A549 (cell line): Measurements from ENCODE around the gene TMEM161A. TPM values are rescaled to one million over a fixed set of nuclear protein-coding genes. Genes with fewer than 3 reads are reported as not detected.

ENCODE experiments used
- ATAC-seq, 2 experiments: fragments of 200-7000 bp in 1 of 2; fragments of >200 bp in 1 of 2; cut with Nextera tagmentation in 1 of 2; cut with Tn5 transposase in 1 of 2; 3 replicates each; pipeline versions ENCODE4 v1.8.0 to v1.9.1; 2018 to 2020; ENCODE audit warnings: mild to moderate bottlenecking in 1 of 2, moderate library complexity in 1 of 2
- CTCF ChIA-PET: fragments of 300-600 bp; sonication (Branson Sonifier 250); formaldehyde crosslinking; extraction: SDS; loops from one replicate; lab custom pipeline; 2021; ENCODE audit warnings: antibody characterized with exemption, inconsistent platforms; lab: Yijun Ruan, JAX
- POLR2A ChIA-PET: fragments of 350-600 bp; formaldehyde crosslinking; extraction: SDS; loops from one replicate; lab custom pipeline; 2021; ENCODE audit warnings: antibody characterized with exemption, inconsistent platforms; lab: Yijun Ruan, JAX
- DNase-seq, 2 experiments: peaks; one replicate each; pipeline versions ENCODE4 v3.0.0 to v3.0.0-alpha.2; 2011 to 2016; ENCODE audit warnings: low read depth in 1 of 2, low spot score in 1 of 2
- FAIRE-seq: peaks from 2 replicates; lab custom pipeline; 2011; peaks lifted over from hg19 to GRCh38; lab: Jason Lieb, UNC
- H3K27ac ChIP-seq, 2 experiments: fragments of >200 bp; sonication (Bioruptor Twin); formaldehyde crosslinking; 3 replicates each; pipeline ENCODE4 v1.5.1; 2016 to 2017
- H3K4me1 ChIP-seq: fragments of >200 bp; sonication (Bioruptor Twin); formaldehyde crosslinking; 3 replicates; pipeline ENCODE4 v1.6.1; 2016
- H3K4me2 ChIP-seq: fragments of >200 bp; sonication (Bioruptor Twin); formaldehyde crosslinking; 3 replicates; pipeline ENCODE4 v1.6.1; 2016
- H3K4me3 ChIP-seq: fragments of >200 bp; sonication (Bioruptor Twin); formaldehyde crosslinking; 3 replicates; pipeline ENCODE4 v1.5.1; 2016
- H3K9me3 ChIP-seq: fragments of >200 bp; sonication (Bioruptor Twin); formaldehyde crosslinking; 3 replicates; pipeline ENCODE4 v1.6.1; 2016
- ATOH8 ChIP-seq: fragments of 250-450 bp; sonication (Bioruptor Pico); IDR thresholded peaks from 2 replicates; pipeline ENCODE4 v1.5.0; 2020; ENCODE audit warnings: low read depth, mild to moderate bottlenecking, moderate library complexity
- BHLHE40 ChIP-seq: IDR thresholded peaks from 2 replicates; pipeline ENCODE4 v1.6.1; 2012; ENCODE audit warnings: low read depth, low read length, inconsistent platforms
- CBX2 ChIP-seq: fragments of 200-600 bp; sonication (generic); IDR thresholded peaks from 2 replicates; pipeline ENCODE4 v1.6.1; 2016; ENCODE audit warnings: low read depth, mild to moderate bottlenecking, borderline replicate concordance
- CBX8 ChIP-seq: fragments of 200-600 bp; sonication (generic); IDR thresholded peaks from 2 replicates; pipeline ENCODE4 v1.6.1; 2016
- CEBPB ChIP-seq, 2 experiments: fragments of >200 bp in 1 of 2; sonication (Bioruptor Twin) in 1 of 2; formaldehyde crosslinking in 1 of 2; IDR thresholded peaks; 2 replicates each; pipeline ENCODE4 v1.6.1; 2012 to 2016
- CTCF ChIP-seq: fragments of >200 bp; sonication (Bioruptor Twin); formaldehyde crosslinking; IDR thresholded peaks from 3 replicates; pipeline ENCODE4 v1.5.1; 2016
- EP300 ChIP-seq, 2 experiments: fragments of >200 bp; sonication (Bioruptor Twin); formaldehyde crosslinking; IDR thresholded peaks; 2 replicates in 1 of 2; 3 replicates in 1 of 2; pipeline ENCODE4 v1.6.1; 2016 to 2017
- FOSL2 ChIP-seq, 2 experiments: fragments of 450-650 bp in 1 of 2; fragments of >200 bp in 1 of 2; sonication (Bioruptor Twin) in 1 of 2; formaldehyde crosslinking; IDR thresholded peaks; 2 replicates each; pipeline versions ENCODE4 v1.5.0 to v1.6.1; 2016 to 2020; ENCODE audit warnings: mild to moderate bottlenecking in 1 of 2, moderate library complexity in 1 of 2
- FOXS1 ChIP-seq: fragments of 250-450 bp; sonication (Bioruptor Pico); IDR thresholded peaks from 2 replicates; pipeline ENCODE4 v1.5.0; 2020; ENCODE audit warnings: mild to moderate bottlenecking, moderate library complexity
- HOXB5 ChIP-seq: fragments of 250-450 bp; sonication (Bioruptor Pico); IDR thresholded peaks from 2 replicates; pipeline ENCODE4 v1.5.0; 2020; ENCODE audit warnings: mild to moderate bottlenecking, moderate library complexity
- MAFK ChIP-seq: fragments of 450-650 bp; IDR thresholded peaks from 2 replicates; pipeline ENCODE4 v1.6.1; 2014; ENCODE audit not compliant: partially characterized antibody
- NR3C1 ChIP-seq: fragments of >200 bp; sonication (Bioruptor Twin); formaldehyde crosslinking; IDR thresholded peaks from 3 replicates; pipeline ENCODE4 v1.6.1; 2017
- PHF8 ChIP-seq: fragments of 200-600 bp; sonication (generic); IDR thresholded peaks from 2 replicates; pipeline ENCODE4 v1.6.1; 2016; ENCODE audit warnings: low read depth, mild to moderate bottlenecking, antibody characterized with exemption, moderate library complexity, borderline replicate concordance
- POLR2A ChIP-seq: IDR thresholded peaks from 2 replicates; pipeline ENCODE4 v1.6.1; 2012; ENCODE audit warnings: mild to moderate bottlenecking, low read length
- RAD21 ChIP-seq, 2 experiments: fragments of >200 bp in 1 of 2; sonication (Bioruptor Twin) in 1 of 2; formaldehyde crosslinking in 1 of 2; IDR thresholded peaks in 1 of 2; conservative IDR thresholded peaks in 1 of 2; 2 replicates in 1 of 2; 3 replicates in 1 of 2; pipeline ENCODE4 v1.6.1; 2012 to 2018; ENCODE audit warnings: inconsistent platforms in 1 of 2
- RARB ChIP-seq: fragments of 250-450 bp; sonication (Bioruptor Pico); IDR thresholded peaks from 2 replicates; pipeline ENCODE4 v1.8.0; 2021; ENCODE audit warnings: mild to moderate bottlenecking, moderate library complexity
- SMC3 ChIP-seq: fragments of >200 bp; sonication (Bioruptor Twin); formaldehyde crosslinking; IDR thresholded peaks from 3 replicates; pipeline ENCODE4 v1.6.1; 2018; ENCODE audit warnings: inconsistent platforms
- TFCP2L1 ChIP-seq: fragments of 250-450 bp; sonication (Bioruptor Pico); IDR thresholded peaks from 2 replicates; pipeline ENCODE4 v1.5.0; 2021; ENCODE audit warnings: mild to moderate bottlenecking
- TP53 ChIP-seq: fragments of 250-450 bp; sonication (Bioruptor Pico); IDR thresholded peaks from 2 replicates; pipeline ENCODE4 v1.5.0; 2021; ENCODE audit warnings: mild to moderate bottlenecking, moderate library complexity
- ZNF302 ChIP-seq: fragments of 250-450 bp; sonication (Bioruptor Pico); IDR thresholded peaks from 2 replicates; pipeline ENCODE4 v1.9.0; 2021; ENCODE audit warnings: inconsistent platforms, mild to moderate bottlenecking, moderate library complexity
- WGBS: methylation state at CpG from one replicate; pipeline ENCODE4 v1.1.6; 2017; ENCODE audit errors: missing lambda C conversion rate; 5-methylcytosine and 5-hydroxymethylcytosine counted together
- polyA plus RNA-seq, 4 experiments: library from polyadenylated mRNA; depleted of rRNA in 3 of 4; stranded (reverse); fragments of >200 nt; fragmentation: RNase III in 1 of 4; extraction: RNeasy Plus Mini Kit Qiagen cat#74134 plus additional on column Dnase treatment in 1 of 4; gene quantifications; 2 replicates in 3 of 4; 3 replicates in 1 of 4; pipeline ENCODE4 v1.2.3, GENCODE V29; 2011 to 2017
- TF ChIP-seq, protein P1 (sequence below): fragments of 450-650 bp; IDR thresholded peaks from 2 replicates; pipeline ENCODE4 v1.6.1; 2014; ENCODE audit warnings: antibody characterized with exemption
- TF ChIP-seq, protein P2 (sequence below): fragments of 250-450 bp; sonication (Bioruptor Pico); IDR thresholded peaks from 2 replicates; pipeline ENCODE4 v1.5.0; 2021; ENCODE audit warnings: mild to moderate bottlenecking, moderate library complexity, borderline replicate concordance

Gene TMEM161A
- polyA plus RNA-seq, 2 of the 4 experiments (the other 2 are of a cell fraction): 19.3 to 22.1 TPM

GRCh38 chr19:19145281-19145680, 7.0 kb upstream of the TMEM161A start:
- TF ChIP-seq ATOH8 (CRISPR knock-in tag): no peak
- TF ChIP-seq HOXB5 (CRISPR knock-in tag): no peak
- no peak for TF ChIP-seq FOSL2 (IDR thresholded peaks at IDR 0.05)
- no peak for TF ChIP-seq FOSL2 (CRISPR knock-in tag; IDR thresholded peaks at IDR 0.05)
- no peak for TF ChIP-seq RAD21 (conservative IDR thresholded peaks at IDR 0.05 in 1 of 2, IDR thresholded peaks at IDR 0.05 in 1 of 2)
- TF ChIP-seq FOXS1 (CRISPR knock-in tag): no peak
- ATAC-seq (no peak), FAIRE-seq (no peak), DNase-seq (no peak)
- Histone ChIP-seq H3K4me2 (no peak overlapping the region), H3K4me1 (no peaks in the 10 kb centered on the region), H3K9me3 (no peaks in the 10 kb centered on the region), H3K4me3 (no peak overlapping the region), H3K27ac (no peak overlapping the region)
- POLR2A ChIA-PET: no interaction called here
- CTCF ChIA-PET: interaction anchor here (0.5 to 2.8 kb wide), 15 partner anchors 10 to 524 kb away, joined by 3 to 21 read pairs (median 4); no protein-coding TSS in a partner anchor
- WGBS: 82% methylated on average over 16 of the region's 17 CpGs

- no peak for TF ChIP-seq CTCF
- no peak for TF ChIP-seq CBX8
- no peak for TF ChIP-seq PHF8
- no peak for TF ChIP-seq EP300 (IDR thresholded peaks at IDR 0.05)
- TF ChIP-seq RARB (CRISPR knock-in tag): no peak
- TF ChIP-seq MAFK: no peak
- TF ChIP-seq POLR2A: no peak
- no peak for TF ChIP-seq CBX2
- TF ChIP-seq CEBPB (IDR thresholded peaks at IDR 0.05): no peak
- TF ChIP-seq, protein P1, sequence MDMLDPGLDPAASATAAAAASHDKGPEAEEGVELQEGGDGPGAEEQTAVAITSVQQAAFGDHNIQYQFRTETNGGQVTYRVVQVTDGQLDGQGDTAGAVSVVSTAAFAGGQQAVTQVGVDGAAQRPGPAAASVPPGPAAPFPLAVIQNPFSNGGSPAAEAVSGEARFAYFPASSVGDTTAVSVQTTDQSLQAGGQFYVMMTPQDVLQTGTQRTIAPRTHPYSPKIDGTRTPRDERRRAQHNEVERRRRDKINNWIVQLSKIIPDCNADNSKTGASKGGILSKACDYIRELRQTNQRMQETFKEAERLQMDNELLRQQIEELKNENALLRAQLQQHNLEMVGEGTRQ: no peak
- TF ChIP-seq NR3C1: no peak
- TF ChIP-seq TP53 (CRISPR knock-in tag): no peak
- TF ChIP-seq, all 56 proteins: peak for 0
- Histone ChIP-seq H3K4me3 (no peak overlapping the region), H3K4me1 (0 out of 3 replicates have a peak, but pooled peaks cover 3% of the 10 kb centered on the region), H3K4me2 (no peak overlapping the region), H3K9me3 (no peaks in the 10 kb centered on the region), H3K27ac (no peak overlapping the region)
- ATAC-seq (no peak), DNase-seq (no peak), FAIRE-seq (no peak)
- WGBS: 82% methylated on average over 12 of the region's 12 CpGs
- CTCF ChIA-PET: interaction anchor here (0.6 to 3.6 kb wide), 2 partner anchors 33 to 173 kb away, joined by 3 to 9 read pairs; no protein-coding TSS in a partner anchor
- POLR2A ChIA-PET: no interaction called here
Measured at GRCh38 chr19:19142347-19142746, 4.1 kb upstream of the TMEM161A start.

DNA sequence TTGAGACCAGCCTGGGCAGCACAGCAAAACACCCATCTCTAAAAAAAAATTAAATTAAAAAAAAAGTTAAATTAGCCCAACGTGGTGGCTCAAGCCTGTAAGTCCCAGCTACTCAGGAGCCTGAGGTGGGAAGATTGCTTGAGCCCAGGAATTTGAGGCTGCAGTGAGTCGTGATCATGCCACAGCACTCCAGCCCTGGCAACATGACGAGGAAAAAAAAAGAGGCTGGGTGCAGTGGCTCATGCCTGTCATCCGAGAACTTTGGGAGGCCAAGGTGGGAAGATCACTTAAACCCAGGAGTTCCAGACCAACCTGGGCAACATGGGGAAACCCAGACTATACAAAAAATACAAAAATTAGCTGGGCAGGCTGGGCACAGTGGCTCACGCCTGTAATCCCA, 2.2 kb upstream of the TMEM161A start:
- no peaks in the 10 kb centered on the region for H3K9me3 ChIP-seq
- TF ChIP-seq, protein P2, sequence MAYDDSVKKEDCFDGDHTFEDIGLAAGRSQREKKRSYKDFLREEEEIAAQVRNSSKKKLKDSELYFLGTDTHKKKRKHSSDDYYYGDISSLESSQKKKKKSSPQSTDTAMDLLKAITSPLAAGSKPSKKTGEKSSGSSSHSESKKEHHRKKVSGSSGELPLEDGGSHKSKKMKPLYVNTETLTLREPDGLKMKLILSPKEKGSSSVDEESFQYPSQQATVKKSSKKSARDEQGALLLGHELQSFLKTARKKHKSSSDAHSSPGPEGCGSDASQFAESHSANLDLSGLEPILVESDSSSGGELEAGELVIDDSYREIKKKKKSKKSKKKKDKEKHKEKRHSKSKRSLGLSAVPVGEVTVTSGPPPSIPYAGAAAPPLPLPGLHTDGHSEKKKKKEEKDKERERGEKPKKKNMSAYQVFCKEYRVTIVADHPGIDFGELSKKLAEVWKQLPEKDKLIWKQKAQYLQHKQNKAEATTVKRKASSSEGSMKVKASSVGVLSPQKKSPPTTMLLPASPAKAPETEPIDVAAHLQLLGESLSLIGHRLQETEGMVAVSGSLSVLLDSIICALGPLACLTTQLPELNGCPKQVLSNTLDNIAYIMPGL: no peak
- TF ChIP-seq EP300 (IDR thresholded peaks at IDR 0.05): no peak
- TF ChIP-seq SMC3: no peak
- TF ChIP-seq ZNF302 (CRISPR knock-in tag): no peak
- no peak for TF ChIP-seq RARB (CRISPR knock-in tag)
- no peak for TF ChIP-seq BHLHE40
- TF ChIP-seq TFCP2L1: no peak
- no peak for TF ChIP-seq MAFK
- ChIA-PET CTCF (interaction anchor here (0.9 to 3.6 kb wide), 6 partner anchors 21 to 145 kb away, joined by 3 to 9 read pairs (median 4); no protein-coding TSS in a partner anchor), POLR2A (no interaction called here)
- H3K4me2 ChIP-seq: no peak overlapping the region
- DNase-seq: no peak
- no peak for FAIRE-seq
- no peak overlapping the region for H3K27ac ChIP-seq
- H3K4me1 ChIP-seq: 0 out of 3 replicates have a peak, but pooled peaks cover 7% of the 10 kb centered on the region
- ATAC-seq: no peak
- WGBS: 50% methylated on average over 5 of the region's 5 CpGs
- H3K4me3 ChIP-seq: no peak overlapping the region
